SH-SY5Y (cell line): ENCODE measurements around the gene RNF123.

ENCODE experiments used
- GATA2 ChIP-seq: IDR thresholded peaks from 2 replicates; pipeline ENCODE4 v1.6.1; 2011; ENCODE audit warnings: mild to moderate bottlenecking, low read depth, low read length
- GATA3 ChIP-seq: IDR thresholded peaks from 2 replicates; pipeline ENCODE4 v1.6.1; 2011; ENCODE audit warnings: low read depth, mild to moderate bottlenecking, low read length, moderate library complexity

GRCh38 chr3:49641921-49642707 lies 47.2 kb upstream of the RNF123 start:
- no peak for TF ChIP-seq GATA2
- TF ChIP-seq GATA3, result no peak
